ENCODE data around the gene RNU1-1. TPM values are rescaled to one million over a fixed set of nuclear protein-coding genes. Genes with fewer than 3 reads are reported as not detected.
A peak's percentile ranks its signal among the peaks of the same experiment; 100 is the strongest.
"Not testable (repeated sequence)": the region's sequence is repeated elsewhere in the genome, so short reads cannot be mapped to it uniquely, and the experiment has no call there.

RNU1-1 gene
- total and polyA plus RNA-seq, 4 experiments from 2014 or later, result 3,010 to 3,866 TPM; not detected in 2

DNA sequence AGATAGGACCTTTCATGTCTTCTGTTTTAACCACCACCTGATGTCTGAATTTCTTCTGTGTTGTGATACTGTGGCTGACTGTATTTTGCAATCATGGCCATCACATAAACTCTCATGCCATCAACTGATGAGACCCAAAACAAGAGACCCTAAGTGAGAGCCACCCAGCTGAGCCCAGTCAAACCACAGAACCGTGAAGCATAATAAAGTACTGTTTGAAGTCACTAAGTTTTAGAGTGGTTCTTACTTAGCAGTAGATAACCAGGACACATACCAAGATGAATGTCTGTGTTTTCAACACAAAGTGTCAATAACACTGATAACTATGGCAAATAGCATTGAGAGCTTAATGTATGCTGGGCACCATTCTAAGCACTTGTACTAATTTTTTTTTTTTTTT lies 35.5 kb upstream of the RNU1-1 start:
- not testable (repeated sequence) for H3K9me3 Mint-ChIP-seq

DNA sequence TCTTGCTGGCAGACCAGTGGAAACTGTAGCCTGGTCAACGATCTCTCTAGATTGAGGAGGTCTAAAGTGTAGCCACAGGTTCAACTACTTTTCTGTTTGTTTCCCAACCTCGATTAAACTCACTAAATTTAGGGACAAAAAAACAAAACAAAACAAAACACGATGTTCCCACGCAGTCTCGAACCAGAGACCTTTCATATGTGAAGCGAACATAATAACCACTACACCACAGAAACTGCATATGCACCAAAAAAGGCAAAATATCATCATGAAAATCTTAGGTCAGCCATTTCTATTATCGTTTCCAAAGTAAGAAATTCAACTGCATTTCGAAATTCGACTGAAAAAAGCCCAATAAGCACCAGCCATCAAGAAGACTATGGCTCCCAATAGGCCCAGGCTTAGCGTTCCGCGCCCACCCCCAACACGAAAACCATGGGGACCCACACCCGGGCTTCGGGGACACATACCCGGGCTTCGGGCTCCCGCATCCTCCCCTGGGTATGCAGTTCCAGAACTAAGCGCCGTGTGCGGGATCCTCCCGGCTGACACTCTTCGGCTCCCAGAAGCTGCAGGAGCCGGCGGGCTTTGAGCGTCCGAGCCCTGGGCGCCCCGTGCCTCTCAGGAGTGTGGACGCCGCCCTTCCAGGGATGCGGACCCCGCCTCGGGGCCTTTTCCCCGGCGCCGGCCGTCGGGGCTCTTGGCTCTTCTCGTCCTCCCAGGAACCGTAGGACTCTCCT lies 33.6 kb upstream of the RNU1-1 start:
- H3K27ac Mint-ChIP-seq; POLR2A ChIA-PET (ENCODE audit: partially characterized antibody); H3K9me3 Mint-ChIP-seq; H3K27ac ChIP-seq (ENCODE audit: low read depth, low read length); CTCF ChIA-PET (ENCODE audit: partially characterized antibody); H3K36me3 ChIP-seq (ENCODE audit: insufficient read depth, low read length); H3K36me3 Mint-ChIP-seq; H3K4me1 Mint-ChIP-seq; DNase-seq; H3K27me3 ChIP-seq (ENCODE audit: insufficient read depth, low read length); H3K4me3 ChIP-seq (ENCODE audit: low read length in 2 of 2); H3K9me3 ChIP-seq (ENCODE audit: control insufficient read depth in 1 of 2, low read length in 2 of 2); H3K4me1 ChIP-seq (ENCODE audit: insufficient read depth, low read length); intact Hi-C loops (cut with micrococcal nuclease); H3K4me3 Mint-ChIP-seq: not testable (repeated sequence)
- peaks cover 0 to 12% of the 10 kb centered on the region in 2 donors for H3K27me3 Mint-ChIP-seq

More for the DNA sequence above, 35.5 kb upstream of the RNU1-1 start:
- H3K4me1 ChIP-seq (ENCODE audit: insufficient read depth, low read length); H3K27ac Mint-ChIP-seq; H3K4me3 ChIP-seq (ENCODE audit: low read length in 2 of 2); H3K27me3 Mint-ChIP-seq; H3K36me3 Mint-ChIP-seq; H3K4me1 Mint-ChIP-seq; H3K27me3 ChIP-seq (ENCODE audit: insufficient read depth, low read length); DNase-seq; H3K4me3 Mint-ChIP-seq; H3K9me3 ChIP-seq (ENCODE audit: control insufficient read depth in 1 of 2, low read length in 2 of 2); intact Hi-C loops (cut with micrococcal nuclease); H3K27ac ChIP-seq (ENCODE audit: low read depth, low read length); H3K36me3 ChIP-seq (ENCODE audit: insufficient read depth, low read length); POLR2A ChIA-PET (ENCODE audit: partially characterized antibody); CTCF ChIA-PET (ENCODE audit: partially characterized antibody): not testable (repeated sequence)

DNA sequence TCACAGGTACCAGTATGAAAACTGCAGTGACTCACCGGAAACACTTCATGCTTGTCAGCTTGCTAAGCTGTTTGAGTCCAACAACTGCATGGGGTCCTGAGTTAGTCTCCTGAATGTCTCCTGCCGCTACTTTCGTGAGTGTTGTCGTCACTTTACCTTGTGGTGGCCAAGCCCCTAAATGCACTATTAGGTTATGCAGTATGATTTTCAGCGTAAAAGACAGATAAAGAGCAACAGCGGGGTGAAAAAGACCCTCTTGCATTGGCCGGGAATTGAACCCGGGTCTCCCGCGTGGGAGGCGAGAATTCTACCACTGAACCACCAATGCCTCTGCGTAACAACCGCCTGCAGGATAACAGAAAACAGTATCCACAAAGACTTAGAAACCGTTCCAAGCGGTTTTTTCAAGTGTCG lies 31.6 kb upstream of the RNU1-1 start:
- POLR2A ChIA-PET (ENCODE audit: partially characterized antibody); H3K27me3 ChIP-seq (ENCODE audit: insufficient read depth, low read length); intact Hi-C loops (cut with micrococcal nuclease); H3K36me3 Mint-ChIP-seq; H3K27ac ChIP-seq (ENCODE audit: low read depth, low read length); H3K4me1 ChIP-seq (ENCODE audit: insufficient read depth, low read length); H3K9me3 Mint-ChIP-seq; H3K9me3 ChIP-seq (ENCODE audit: control insufficient read depth in 1 of 2, low read length in 2 of 2); CTCF ChIA-PET (ENCODE audit: partially characterized antibody); H3K36me3 ChIP-seq (ENCODE audit: insufficient read depth, low read length); H3K4me3 ChIP-seq (ENCODE audit: low read length in 2 of 2); H3K4me3 Mint-ChIP-seq; H3K4me1 Mint-ChIP-seq: not testable (repeated sequence)
- H3K27ac Mint-ChIP-seq, result peak overlapping the region in 2 of 7 donors; percentile 65 to 70
- peaks cover 0 to 12% of the 10 kb centered on the region in 2 donors for H3K27me3 Mint-ChIP-seq
- DNase-seq, result peak in 3 of 5 donors; percentile 25 to 29 (median 26)

DNA sequence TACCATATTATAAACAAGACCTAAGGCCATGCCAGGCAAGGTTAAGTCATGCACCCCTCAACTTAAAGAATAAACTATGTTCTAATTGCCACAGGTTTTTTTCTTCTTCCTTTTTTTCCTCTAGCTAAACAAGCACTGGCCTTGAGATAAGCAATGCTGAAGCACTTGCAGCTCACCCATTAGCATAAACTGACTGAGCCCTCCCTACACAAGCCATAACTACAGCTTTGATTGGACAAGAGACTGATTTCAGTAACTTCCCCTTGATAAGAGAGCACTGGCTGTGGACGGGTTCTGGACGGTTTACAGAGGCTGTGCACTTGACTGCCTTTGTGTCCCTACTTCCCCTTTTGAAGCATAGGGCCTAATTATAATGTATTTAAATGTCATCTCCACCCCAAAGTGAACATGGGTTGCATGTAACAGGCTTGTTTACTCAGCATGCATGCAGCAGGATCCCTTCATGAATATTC lies 26.4 kb upstream of the RNU1-1 start:
- H3K4me1 ChIP-seq (ENCODE audit: insufficient read depth, low read length); H3K9me3 ChIP-seq (ENCODE audit: control insufficient read depth in 1 of 2, low read length in 2 of 2); DNase-seq; POLR2A ChIA-PET (ENCODE audit: partially characterized antibody); H3K36me3 ChIP-seq (ENCODE audit: insufficient read depth, low read length); intact Hi-C loops (cut with micrococcal nuclease); H3K27ac ChIP-seq (ENCODE audit: low read depth, low read length); H3K9me3 Mint-ChIP-seq; H3K27me3 ChIP-seq (ENCODE audit: insufficient read depth, low read length); H3K4me3 Mint-ChIP-seq; CTCF ChIA-PET (ENCODE audit: partially characterized antibody); H3K4me3 ChIP-seq (ENCODE audit: low read length in 2 of 2); H3K36me3 Mint-ChIP-seq; H3K4me1 Mint-ChIP-seq; H3K27ac Mint-ChIP-seq: not testable (repeated sequence)
- H3K27me3 Mint-ChIP-seq, result peaks cover 1 to 12% of the 10 kb centered on the region in 2 donors

DNA sequence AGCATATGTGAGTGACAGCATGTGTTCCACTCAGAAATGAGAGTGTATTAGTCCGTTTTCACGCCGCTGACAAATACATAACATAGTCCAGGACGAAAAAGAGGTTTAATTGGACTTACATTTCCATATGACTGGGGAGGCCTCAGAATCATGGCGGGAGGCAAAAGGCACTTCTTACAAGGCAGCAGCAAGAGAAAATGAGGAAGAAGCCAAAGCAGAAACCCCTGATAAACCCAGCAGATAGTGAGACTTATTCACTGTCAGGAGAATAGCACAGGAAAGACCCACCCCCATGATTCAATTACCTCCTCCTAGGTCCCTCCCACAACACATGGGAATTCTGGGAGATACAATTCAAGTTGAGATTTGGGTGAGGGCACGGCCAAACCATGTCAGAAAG lies 23.4 kb upstream of the RNU1-1 start:
- POLR2A ChIA-PET (ENCODE audit: partially characterized antibody); H3K9me3 ChIP-seq (ENCODE audit: control insufficient read depth in 1 of 2, low read length in 2 of 2); H3K36me3 ChIP-seq (ENCODE audit: insufficient read depth, low read length); H3K27ac ChIP-seq (ENCODE audit: low read depth, low read length); H3K27me3 ChIP-seq (ENCODE audit: insufficient read depth, low read length); DNase-seq; H3K4me1 ChIP-seq (ENCODE audit: insufficient read depth, low read length); H3K4me3 Mint-ChIP-seq; H3K27ac Mint-ChIP-seq; H3K9me3 Mint-ChIP-seq; H3K4me3 ChIP-seq (ENCODE audit: low read length in 2 of 2); CTCF ChIA-PET (ENCODE audit: partially characterized antibody); H3K36me3 Mint-ChIP-seq; intact Hi-C loops (cut with micrococcal nuclease): not testable (repeated sequence)
- Mint-ChIP-seq H3K27me3 (peaks cover 10 to 15% of the 10 kb centered on the region in 2 donors), H3K4me1 (peaks cover 3 to 17% (median 9%) of the 10 kb centered on the region in 4 donors)

DNA sequence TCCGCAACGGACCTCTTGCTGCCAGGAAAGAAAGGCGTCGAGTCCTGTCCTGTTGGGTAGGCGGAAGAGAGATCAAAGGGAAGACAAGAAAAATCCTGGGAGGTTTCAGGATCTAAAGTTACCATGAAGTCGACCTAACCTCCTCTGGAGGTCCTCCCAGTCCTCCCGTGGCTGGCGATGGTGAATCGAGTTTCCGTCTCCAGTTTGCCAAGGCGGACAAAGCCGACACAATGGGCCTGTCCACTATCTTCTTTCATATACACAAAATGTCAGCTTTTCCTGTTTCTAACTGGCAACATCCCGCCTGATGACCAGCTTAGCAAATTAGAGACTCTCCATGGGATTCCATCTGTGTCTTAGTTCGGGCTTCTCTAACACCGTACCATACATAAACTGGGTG lies 22.7 kb upstream of the RNU1-1 start:
- POLR2A ChIA-PET (ENCODE audit: partially characterized antibody); H3K27ac ChIP-seq (ENCODE audit: low read depth, low read length); H3K27ac Mint-ChIP-seq; H3K9me3 Mint-ChIP-seq; H3K36me3 Mint-ChIP-seq; H3K36me3 ChIP-seq (ENCODE audit: insufficient read depth, low read length); H3K27me3 ChIP-seq (ENCODE audit: insufficient read depth, low read length); H3K4me3 Mint-ChIP-seq; H3K9me3 ChIP-seq (ENCODE audit: control insufficient read depth in 1 of 2, low read length in 2 of 2); H3K4me1 ChIP-seq (ENCODE audit: insufficient read depth, low read length); CTCF ChIA-PET (ENCODE audit: partially characterized antibody); DNase-seq; intact Hi-C loops (cut with micrococcal nuclease); H3K4me3 ChIP-seq (ENCODE audit: low read length in 2 of 2): not testable (repeated sequence)
- peaks cover 16 to 20% of the 10 kb centered on the region in 2 donors for H3K27me3 Mint-ChIP-seq
- H3K4me1 Mint-ChIP-seq, result peaks cover 3 to 17% (median 9%) of the 10 kb centered on the region in 4 donors

DNA sequence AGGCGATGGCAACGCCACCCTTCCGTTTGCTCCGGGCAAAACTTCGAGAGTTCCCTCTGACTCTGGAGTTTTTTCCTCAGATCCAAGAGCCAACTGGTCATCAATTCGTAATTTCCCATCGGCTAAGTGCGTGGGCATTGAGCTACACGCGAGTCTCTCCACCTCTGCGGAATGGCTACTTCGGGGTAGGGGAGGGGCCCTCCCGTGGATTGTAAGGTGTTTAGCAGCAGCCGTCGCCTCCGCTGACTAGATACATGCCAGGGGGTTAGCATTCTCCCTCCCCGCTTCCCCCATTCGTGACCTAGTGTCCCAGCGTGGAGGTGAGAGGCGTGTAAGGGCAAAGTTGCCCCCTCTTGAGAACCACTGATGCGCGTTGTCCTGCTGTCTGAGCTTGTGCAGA lies 21.8 kb upstream of the RNU1-1 start:
- CTCF ChIA-PET (ENCODE audit: partially characterized antibody); H3K36me3 ChIP-seq (ENCODE audit: insufficient read depth, low read length); H3K4me3 ChIP-seq (ENCODE audit: low read length in 2 of 2); H3K9me3 Mint-ChIP-seq; H3K27ac ChIP-seq (ENCODE audit: low read depth, low read length); DNase-seq; H3K27ac Mint-ChIP-seq; intact Hi-C loops (cut with micrococcal nuclease); H3K36me3 Mint-ChIP-seq; POLR2A ChIA-PET (ENCODE audit: partially characterized antibody); H3K4me3 Mint-ChIP-seq; H3K4me1 ChIP-seq (ENCODE audit: insufficient read depth, low read length); H3K27me3 ChIP-seq (ENCODE audit: insufficient read depth, low read length); H3K9me3 ChIP-seq (ENCODE audit: control insufficient read depth in 1 of 2, low read length in 2 of 2): not testable (repeated sequence)
- H3K27me3 Mint-ChIP-seq, result peaks cover 20 to 24% of the 10 kb centered on the region in 2 donors
- H3K4me1 Mint-ChIP-seq, result peaks cover 3 to 17% (median 9%) of the 10 kb centered on the region in 4 donors

Data from CD4-positive, alpha-beta memory T cell (primary cell).